Tibial nerve (tissue), 4 donors: Measurements from ENCODE around the gene ERO1B. TPM values are rescaled to one million over a fixed set of nuclear protein-coding genes. Genes with fewer than 3 reads are reported as not detected.
A peak's percentile ranks its signal among the peaks of the same experiment; 100 is the strongest.

Source experiments
- DNase-seq, 2 donors: peaks; one replicate each; pipeline ENCODE4 v3.0.0-alpha.2; 2019; ENCODE audit warnings: low spot score in 2 of 2
- H3K27ac ChIP-seq, 4 donors: fragments of 200-600 bp; sonication (generic) in 3 of 4; one replicate each; pipeline ENCODE4 v1.5.1; 2017 to 2019; ENCODE audit warnings: mild to moderate bottlenecking in 1 of 4
- H3K27me3 ChIP-seq, 2 donors: fragments of 200-600 bp; sonication (generic) in 1 of 2; one replicate each; pipeline versions ENCODE4 v1.5.1 to v1.6.0; 2017 to 2019
- H3K36me3 ChIP-seq, 3 donors: fragments of 200-600 bp; sonication (generic); one replicate each; pipeline ENCODE4 v1.5.1; 2018 to 2019
- H3K4me1 ChIP-seq, 4 donors: fragments of 200-600 bp; sonication (generic) in 3 of 4; one replicate each; pipeline ENCODE4 v1.5.1; 2017 to 2019
- H3K4me3 ChIP-seq, 4 donors: fragments of 200-600 bp; sonication (generic) in 3 of 4; one replicate each; pipeline ENCODE4 v1.5.1; 2017 to 2019; ENCODE audit warnings: mild to moderate bottlenecking in 1 of 4, moderate library complexity in 1 of 4
- H3K9me3 ChIP-seq, 4 donors: fragments of 200-600 bp; sonication (generic) in 3 of 4; one replicate each; pipeline ENCODE4 v1.5.1; 2017 to 2019
- CTCF ChIP-seq, 5 experiments: fragments of 200-600 bp in 3 of 5; fragments of 450-650 bp in 2 of 5; sonication (generic) in 3 of 5; IDR thresholded peaks; one replicate each; pipeline ENCODE4 v1.5.1; 2016 to 2019; ENCODE audit warnings: antibody characterized with exemption in 5 of 5, mild to moderate bottlenecking in 3 of 5, moderate library complexity in 2 of 5
- EP300 ChIP-seq, 2 donors: sonication (generic); formaldehyde crosslinking; IDR thresholded peaks; one replicate each; pipeline ENCODE4 v1.6.1; 2017; ENCODE audit warnings: antibody characterized with exemption in 2 of 2, mild to moderate bottlenecking in 1 of 2
- POLR2A ChIP-seq, 2 donors: fragments of 450-650 bp; IDR thresholded peaks; one replicate each; pipeline ENCODE4 v1.6.1; 2017; ENCODE audit warnings: antibody characterized with exemption in 2 of 2, mild to moderate bottlenecking in 2 of 2, moderate library complexity in 2 of 2
- WGBS, 2 donors: methylation state at CpG; one replicate each; pipeline ENCODE4 v1.1.5; 2018; 5-methylcytosine and 5-hydroxymethylcytosine counted together
- total RNA-seq, 4 donors: library from RNA; depleted of rRNA; stranded (reverse); fragments of >200 nt; gene quantifications; one replicate each; pipeline ENCODE4 v1.1.0, GENCODE V29; 2016

Gene ERO1B
- total RNA-seq, 4 donors from 2014 or later: 12.9 to 16.6 (median 14.5) TPM

DNA sequence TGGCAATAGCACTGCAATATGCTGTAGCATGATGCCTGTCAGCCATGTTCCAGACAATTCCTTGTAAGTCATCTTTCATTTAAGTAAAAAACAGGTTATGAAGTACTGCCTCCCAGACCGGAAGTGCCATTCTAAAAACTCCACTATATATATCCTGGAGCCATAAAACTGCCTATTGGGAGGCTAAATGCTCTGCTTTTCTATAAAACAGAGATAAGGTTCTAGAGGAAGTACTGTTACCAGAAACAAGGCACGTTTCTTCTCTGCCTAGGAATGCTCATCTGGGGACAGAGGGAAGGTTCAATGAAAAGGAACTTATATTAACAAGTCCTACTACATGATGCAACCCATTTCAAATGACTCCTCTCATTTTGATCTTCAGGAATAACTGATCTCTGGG is 72.6 kb downstream of the ERO1B start:
- TF ChIP-seq CTCF (IDR thresholded peaks at IDR 0.05) (no peak), EP300 (IDR thresholded peaks at IDR 0.05) (no peak), POLR2A (IDR thresholded peaks at IDR 0.05) (no peak)
- no peak overlapping the region for H3K4me3 ChIP-seq
- H3K36me3 ChIP-seq: peaks cover 0 to 62% (median 0%) of the 10 kb centered on the region in 3 donors
- WGBS, 2 donors: 46 to 49% methylated on average over 2 of the region's 2 CpGs
- no peaks in the 10 kb centered on the region for H3K27me3 ChIP-seq
- no peaks in the 10 kb centered on the region for H3K9me3 ChIP-seq
- H3K4me1 ChIP-seq: peaks cover 0 to 17% (median 0%) of the 10 kb centered on the region in 4 donors
- no peak overlapping the region for H3K27ac ChIP-seq
- DNase-seq: no peak

- TF ChIP-seq POLR2A (IDR thresholded peaks at IDR 0.05) (no peak), CTCF (IDR thresholded peaks at IDR 0.05) (no peak), EP300 (IDR thresholded peaks at IDR 0.05) (no peak)
- 79 to 86% methylated on average over 4 of the region's 4 CpGs for WGBS, 2 donors
- H3K4me1 ChIP-seq: peaks cover 0 to 19% (median 0%) of the 10 kb centered on the region in 4 donors
- no peak overlapping the region for H3K4me3 ChIP-seq
- H3K27me3 ChIP-seq: no peaks in the 10 kb centered on the region
- no peak for DNase-seq
- H3K27ac ChIP-seq: no peak overlapping the region
- H3K9me3 ChIP-seq: peaks cover 0 to 7% (median 0%) of the 10 kb centered on the region in 4 donors
- peaks cover 0 to 62% (median 0%) of the 10 kb centered on the region in 3 donors for H3K36me3 ChIP-seq
Measured at GRCh38 chr1:236207569-236207968, 74.2 kb downstream of the ERO1B start.

- Histone ChIP-seq H3K27ac (peak overlapping the region in 2 of 4 donors; percentile 36 to 51), H3K36me3 (peaks cover 0 to 62% (median 0%) of the 10 kb centered on the region in 3 donors), H3K9me3 (peaks cover 0 to 10% (median 0%) of the 10 kb centered on the region in 4 donors), H3K4me3 (no peak overlapping the region), H3K27me3 (no peaks in the 10 kb centered on the region), H3K4me1 (peaks cover 0 to 19% (median 0%) of the 10 kb centered on the region in 4 donors)
- TF ChIP-seq EP300 (IDR thresholded peaks at IDR 0.05) (no peak), CTCF (IDR thresholded peaks at IDR 0.05) (no peak), POLR2A (IDR thresholded peaks at IDR 0.05) (no peak)
- peak in 1 of 2 donors; percentile 28 for DNase-seq
- 37 to 45% methylated on average over 5 of the region's 5 CpGs for WGBS, 2 donors
Measured at GRCh38 chr1:236207121-236207520, 74.6 kb downstream of the ERO1B start.

GRCh38 chr1:236206548-236206947 is 75.2 kb downstream of the ERO1B start:
- peak in 1 of 2 donors; percentile 78 for TF ChIP-seq EP300 (IDR thresholded peaks at IDR 0.05)
- no peak for TF ChIP-seq POLR2A (IDR thresholded peaks at IDR 0.05)
- H3K36me3 ChIP-seq: peaks cover 0 to 64% (median 0%) of the 10 kb centered on the region in 3 donors
- peak overlapping the region in 2 of 4 donors; percentile 36 to 51 for H3K27ac ChIP-seq
- no peaks in the 10 kb centered on the region for H3K27me3 ChIP-seq
- H3K9me3 ChIP-seq: peaks cover 0 to 15% (median 2%) of the 10 kb centered on the region in 4 donors
- DNase-seq: peak in 1 of 2 donors; percentile 17
- WGBS, 2 donors: 55 to 57% methylated on average over 4 of the region's 4 CpGs
- H3K4me1 ChIP-seq: peaks cover 0 to 19% (median 0%) of the 10 kb centered on the region in 4 donors
- no peak overlapping the region for H3K4me3 ChIP-seq

DNA sequence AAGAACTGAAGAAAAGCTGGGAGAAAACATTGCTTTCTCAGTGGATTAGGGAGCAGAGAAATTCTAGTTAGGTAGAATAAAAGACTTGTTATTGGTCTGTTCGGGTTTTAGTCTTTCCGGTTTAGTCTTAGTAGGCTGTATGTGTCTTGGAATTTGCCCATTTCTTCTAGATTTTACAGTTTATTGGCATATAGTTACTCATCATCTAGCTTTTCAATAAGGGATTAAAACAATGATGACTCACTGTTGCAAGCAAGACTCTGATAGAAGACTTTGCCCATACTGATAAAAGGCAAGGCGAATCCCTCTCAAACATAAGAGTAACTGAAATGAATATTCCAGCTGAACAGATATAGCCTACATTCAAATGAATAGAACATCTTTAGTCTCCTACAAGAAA is 77.1 kb downstream of the ERO1B start:
- Histone ChIP-seq H3K9me3 (peaks cover 0 to 34% (median 8%) of the 10 kb centered on the region in 4 donors), H3K4me1 (peaks cover 0 to 19% (median 0%) of the 10 kb centered on the region in 4 donors), H3K27ac (no peak overlapping the region), H3K4me3 (no peak overlapping the region), H3K27me3 (no peaks in the 10 kb centered on the region), H3K36me3 (peaks cover 0 to 67% (median 0%) of the 10 kb centered on the region in 3 donors)
- 64 to 72% methylated on average over 3 of the region's 3 CpGs for WGBS, 2 donors
- TF ChIP-seq CTCF (IDR thresholded peaks at IDR 0.05): no peak
- TF ChIP-seq EP300 (IDR thresholded peaks at IDR 0.05): no peak
- TF ChIP-seq POLR2A (IDR thresholded peaks at IDR 0.05): no peak
- DNase-seq: no peak
